ENCODE data around the gene ATXN2.
"Not testable (repeated sequence)": the region's sequence is repeated elsewhere in the genome, so short reads cannot be mapped to it uniquely, and the experiment has no call there.

Gene ATXN2

GRCh38 chr12:111404362-111405148 is 194.6 kb downstream of the ATXN2 start:
- no peak for TF ChIP-seq CTCF (IDR thresholded peaks at IDR 0.05; ENCODE audit: control extremely low read depth, extremely low read depth, low read depth, missing control alignments)
- DNase-seq (ENCODE audit: extremely low spot score), result peak; percentile 59
- ChIA-PET CTCF (interaction anchor here (1.0 to 25.8 kb wide), 5 partner anchors 8 to 74 kb away, joined by 3 to 1216 read pairs (median 12); no protein-coding TSS in a partner anchor), POLR2A (interaction anchor here (1.3 to 2.1 kb wide), 3 partner anchors 8 to 40 kb away, joined by 4 to 7 read pairs (median 7); no protein-coding TSS in a partner anchor)

- CTCF ChIA-PET, result interaction anchor here (3.8 to 25.8 kb wide), 2 partner anchors 10 to 40 kb away, joined by 12 to 1216 read pairs; no protein-coding TSS in a partner anchor
- POLR2A ChIA-PET; DNase-seq (ENCODE audit: extremely low spot score): not testable (repeated sequence)
Observed at GRCh38 chr12:111402490-111402824, 196.7 kb downstream of the ATXN2 start.
